ENCODE results near the gene OR6V1.
"Not testable (repeated sequence)": the region's sequence is repeated elsewhere in the genome, so short reads cannot be mapped to it uniquely, and the experiment has no call there.

The OR6V1 gene

DNA sequence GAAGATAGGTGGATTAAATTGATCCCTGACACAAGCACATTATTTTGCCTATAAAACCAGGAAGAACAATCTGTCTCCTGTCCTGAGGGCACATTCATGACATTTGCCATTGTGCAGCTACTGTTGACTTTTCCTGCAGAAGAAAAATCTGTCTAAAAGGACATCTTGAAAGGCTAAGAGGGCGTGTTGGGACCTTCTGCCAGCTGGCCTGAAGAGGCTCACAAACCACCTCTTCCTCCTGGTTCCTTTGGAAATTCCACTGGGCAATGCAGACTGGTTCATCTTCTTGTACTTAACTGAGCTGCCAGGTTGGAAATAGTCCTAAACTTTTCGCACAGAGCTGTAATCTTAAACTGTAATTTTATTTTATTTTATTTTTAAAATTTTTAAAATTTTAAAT is 44.0 kb downstream of the OR6V1 start:
- no peak overlapping the region for H3K4me3 ChIP-seq (IDR thresholded peaks at IDR 0.05; ENCODE audit: insufficient read depth, low read depth, low read length)
- H3K36me3 ChIP-seq (ENCODE audit: insufficient read depth), result no peaks in the 10 kb centered on the region
- no peaks in the 10 kb centered on the region for H3K79me2 ChIP-seq (ENCODE audit: insufficient read depth, low read depth)
- no peak overlapping the region for H3K27ac ChIP-seq
- no peaks in the 10 kb centered on the region for H3K27me3 ChIP-seq (ENCODE audit: insufficient read depth, low read depth)
- H3K4me1 ChIP-seq (ENCODE audit: low read depth, poor library complexity, severe bottlenecking), result no peaks in the 10 kb centered on the region
- H3K4me2 ChIP-seq, result no peak overlapping the region
- no peak overlapping the region for H3K9ac ChIP-seq
- no peak overlapping the region for H2AFZ ChIP-seq (ENCODE audit: low read depth)
- no peaks in the 10 kb centered on the region for H4K20me1 ChIP-seq (ENCODE audit: insufficient read depth)
- TF ChIP-seq, protein P1, sequence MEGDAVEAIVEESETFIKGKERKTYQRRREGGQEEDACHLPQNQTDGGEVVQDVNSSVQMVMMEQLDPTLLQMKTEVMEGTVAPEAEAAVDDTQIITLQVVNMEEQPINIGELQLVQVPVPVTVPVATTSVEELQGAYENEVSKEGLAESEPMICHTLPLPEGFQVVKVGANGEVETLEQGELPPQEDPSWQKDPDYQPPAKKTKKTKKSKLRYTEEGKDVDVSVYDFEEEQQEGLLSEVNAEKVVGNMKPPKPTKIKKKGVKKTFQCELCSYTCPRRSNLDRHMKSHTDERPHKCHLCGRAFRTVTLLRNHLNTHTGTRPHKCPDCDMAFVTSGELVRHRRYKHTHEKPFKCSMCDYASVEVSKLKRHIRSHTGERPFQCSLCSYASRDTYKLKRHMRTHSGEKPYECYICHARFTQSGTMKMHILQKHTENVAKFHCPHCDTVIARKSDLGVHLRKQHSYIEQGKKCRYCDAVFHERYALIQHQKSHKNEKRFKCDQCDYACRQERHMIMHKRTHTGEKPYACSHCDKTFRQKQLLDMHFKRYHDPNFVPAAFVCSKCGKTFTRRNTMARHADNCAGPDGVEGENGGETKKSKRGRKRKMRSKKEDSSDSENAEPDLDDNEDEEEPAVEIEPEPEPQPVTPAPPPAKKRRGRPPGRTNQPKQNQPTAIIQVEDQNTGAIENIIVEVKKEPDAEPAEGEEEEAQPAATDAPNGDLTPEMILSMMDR (conservative IDR thresholded peaks at IDR 0.05; ENCODE audit: low read depth, low read length), result no peak

DNA sequence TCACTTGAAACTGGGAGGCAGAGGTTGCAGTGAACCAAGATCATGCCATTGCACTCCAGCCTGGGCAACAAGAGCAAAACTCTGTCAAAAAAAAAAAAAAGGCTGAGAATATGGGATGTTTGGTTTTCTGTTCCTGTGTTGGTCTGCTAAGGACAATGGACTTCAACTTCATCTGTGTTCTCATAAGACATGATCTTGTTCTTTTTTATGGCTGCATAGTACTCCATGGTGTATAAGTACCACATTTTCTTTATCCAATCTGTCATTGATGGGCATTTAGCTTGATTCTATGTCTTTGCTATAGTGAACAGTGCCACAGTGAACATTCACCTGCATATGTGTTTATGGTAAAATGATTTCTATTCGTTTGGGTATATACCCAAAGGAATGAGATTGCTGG is 47.4 kb downstream of the OR6V1 start:
- not testable (repeated sequence) for H3K36me3 ChIP-seq (ENCODE audit: insufficient read depth); H2AFZ ChIP-seq (ENCODE audit: low read depth); H3K27ac ChIP-seq; H4K20me1 ChIP-seq (ENCODE audit: insufficient read depth); H3K4me2 ChIP-seq; H3K4me3 ChIP-seq (IDR thresholded peaks at IDR 0.05; ENCODE audit: insufficient read depth, low read depth, low read length); H3K79me2 ChIP-seq (ENCODE audit: insufficient read depth, low read depth); H3K4me1 ChIP-seq (ENCODE audit: low read depth, poor library complexity, severe bottlenecking); H3K9ac ChIP-seq; H3K27me3 ChIP-seq (ENCODE audit: insufficient read depth, low read depth)

Data from KMS-11 (cell line).